WTC11 (cell line): ENCODE results near the gene ZNF500. TPM values are rescaled to one million over a fixed set of nuclear protein-coding genes. Genes with fewer than 3 reads are reported as not detected.

Experiments used
- ATAC-seq: fragments of 200-7000 bp; cut with Tn5 transposase; 2 replicates; pipeline ENCODE4 v1.10.0; 2021; ENCODE audit warnings: mild to moderate bottlenecking, moderate library complexity
- CTCF ChIA-PET: fragments of 300-600 bp; sonication (Branson Sonifier 250); formaldehyde crosslinking; loops from one replicate; lab custom pipeline; 2021; ENCODE audit warnings: antibody characterized with exemption; lab: Charles Lee
- POLR2A ChIA-PET: fragments of 350-600 bp; sonication (Branson Sonifier 250); formaldehyde crosslinking; loops from one replicate; lab custom pipeline; 2021; ENCODE audit warnings: antibody characterized with exemption; lab: Charles Lee
- DNase-seq: peaks from one replicate; pipeline ENCODE4 v3.0.0; 2021; ENCODE audit warnings: low spot score
- H3K27ac Mint-ChIP-seq: 2 replicates; pipeline ENCODE4 v1.8.0; 2021; ENCODE audit warnings: mixed read lengths
- H3K27me3 Mint-ChIP-seq: 2 replicates; pipeline ENCODE4 v1.8.0; 2021; ENCODE audit warnings: low read depth, mild to moderate bottlenecking, moderate library complexity, mixed read lengths
- H3K36me3 Mint-ChIP-seq: 2 replicates; pipeline ENCODE4 v1.8.0; 2021; ENCODE audit warnings: mixed read lengths
- H3K4me1 Mint-ChIP-seq: 2 replicates; pipeline ENCODE4 v1.8.0; 2022; ENCODE audit warnings: mixed read lengths
- H3K4me3 Mint-ChIP-seq: 2 replicates; pipeline ENCODE4 v1.8.0; 2021; ENCODE audit warnings: mild to moderate bottlenecking, moderate library complexity, mixed read lengths
- H3K9me3 Mint-ChIP-seq: 2 replicates; pipeline ENCODE4 v1.8.0; 2021; ENCODE audit warnings: mixed read lengths
- ATF1 ChIP-seq: sonication (generic); formaldehyde crosslinking; IDR thresholded peaks from 2 replicates; pipeline ENCODE4 v1.8.1; 2023; ENCODE audit warnings: mild to moderate bottlenecking, moderate library complexity, missing genetic modification reagents
- CBFB ChIP-seq: sonication (generic); formaldehyde crosslinking; IDR thresholded peaks from 2 replicates; pipeline ENCODE4 v1.8.1; 2022; ENCODE audit warnings: mild to moderate bottlenecking, low read depth, missing genetic modification reagents
- E2F1 ChIP-seq: sonication (generic); formaldehyde crosslinking; IDR thresholded peaks from 2 replicates; pipeline ENCODE4 v1.8.0; 2022; ENCODE audit warnings: mild to moderate bottlenecking, missing genetic modification reagents
- FOXK1 ChIP-seq: sonication (generic); formaldehyde crosslinking; IDR thresholded peaks from 2 replicates; pipeline ENCODE4 v1.8.0; 2022; ENCODE audit warnings: mild to moderate bottlenecking, moderate library complexity, missing genetic modification reagents
- GABPB1 ChIP-seq: sonication (generic); formaldehyde crosslinking; IDR thresholded peaks from 2 replicates; pipeline ENCODE4 v1.8.1; 2023; ENCODE audit warnings: mild to moderate bottlenecking, missing genetic modification reagents
- GTF2I ChIP-seq: fragments of 250-450 bp; sonication (Bioruptor Pico); conservative IDR thresholded peaks from 2 replicates; pipeline ENCODE4 v1.4.0; 2021; ENCODE audit warnings: mild to moderate bottlenecking
- IRF1 ChIP-seq: sonication (generic); formaldehyde crosslinking; IDR thresholded peaks from 2 replicates; pipeline ENCODE4 v1.8.0; 2023; ENCODE audit warnings: missing genetic modification reagents
- NR1H2 ChIP-seq: sonication (generic); formaldehyde crosslinking; IDR thresholded peaks from 2 replicates; pipeline ENCODE4 v1.9.0; 2021; ENCODE audit warnings: mild to moderate bottlenecking, moderate library complexity, missing genetic modification reagents
- PRDM15 ChIP-seq: sonication (generic); formaldehyde crosslinking; IDR thresholded peaks from 2 replicates; pipeline ENCODE4 v1.8.0; 2022; ENCODE audit warnings: missing genetic modification reagents
- PRRX2 ChIP-seq: fragments of 250-450 bp; sonication (Bioruptor Pico); IDR thresholded peaks from 2 replicates; pipeline ENCODE4 v1.8.0; 2021; ENCODE audit warnings: mild to moderate bottlenecking
- SP1 ChIP-seq: sonication (generic); formaldehyde crosslinking; conservative IDR thresholded peaks from 2 replicates; pipeline ENCODE4 v1.8.1; 2022; ENCODE audit warnings: missing genetic modification reagents
- ZNF263 ChIP-seq: sonication (generic); formaldehyde crosslinking; IDR thresholded peaks from 2 replicates; pipeline ENCODE4 v1.8.1; 2022; ENCODE audit warnings: low read depth, mild to moderate bottlenecking, moderate library complexity, missing genetic modification reagents
- total RNA-seq: library from RNA; stranded (reverse); gene quantifications from 3 replicates; pipeline ENCODE4 v1.2.3, GENCODE V29; 2021
- TF ChIP-seq, protein P1 (sequence below): fragments of 250-450 bp; sonication (Bioruptor Pico); IDR thresholded peaks from 2 replicates; pipeline ENCODE4 v1.9.0; 2021; ENCODE audit warnings: mild to moderate bottlenecking
- TF ChIP-seq, protein P2 (sequence below): sonication (generic); formaldehyde crosslinking; IDR thresholded peaks from 2 replicates; pipeline ENCODE4 v1.8.0; 2023; ENCODE audit warnings: mild to moderate bottlenecking, missing genetic modification reagents
- TF ChIP-seq, protein P3 (sequence below): fragments of 250-450 bp; sonication (Bioruptor Pico); IDR thresholded peaks from 2 replicates; pipeline ENCODE4 v1.8.0; 2021; ENCODE audit warnings: mild to moderate bottlenecking
- TF ChIP-seq, protein P4 (sequence below): sonication (generic); formaldehyde crosslinking; IDR thresholded peaks from 2 replicates; pipeline ENCODE4 v1.8.1; 2023; ENCODE audit warnings: mild to moderate bottlenecking, missing genetic modification reagents, borderline replicate concordance
- TF ChIP-seq, protein P5 (sequence below): sonication (generic); formaldehyde crosslinking; IDR thresholded peaks from 2 replicates; pipeline ENCODE4 v1.8.0; 2022; ENCODE audit warnings: mild to moderate bottlenecking, missing genetic modification reagents

The ZNF500 gene
- total RNA-seq, 1 experiment from 2014 or later: 19.9 TPM

DNA sequence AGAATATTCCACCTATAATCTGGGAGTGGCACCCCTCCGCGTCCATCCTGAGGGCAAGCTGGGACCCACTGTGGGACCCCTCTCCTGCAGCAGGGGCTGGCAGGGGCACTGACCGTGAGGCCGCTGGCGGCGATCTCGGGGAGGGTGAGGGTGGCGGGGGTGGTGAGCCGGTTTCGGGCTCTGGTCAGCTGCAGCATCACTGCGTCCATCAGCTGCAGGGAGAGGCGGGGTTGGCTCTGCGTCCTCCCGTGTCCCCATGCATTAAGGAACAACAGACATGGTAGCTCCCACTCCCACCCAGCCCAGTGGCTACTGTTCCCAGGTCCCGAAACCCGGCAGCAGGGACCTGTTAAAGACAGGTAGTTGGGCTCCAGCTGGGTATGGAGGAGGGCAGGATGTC, 31.5 kb upstream of the ZNF500 start:
- TF ChIP-seq E2F1 (CRISPR knock-in tag) (no peak), PRDM15 (CRISPR knock-in tag) (no peak), FOXK1 (CRISPR knock-in tag) (no peak), PRRX2 (no peak), GABPB1 (CRISPR knock-in tag) (no peak), IRF1 (CRISPR knock-in tag) (no peak), NR1H2 (CRISPR knock-in tag) (no peak), SP1 (no peak), ATF1 (CRISPR knock-in tag) (no peak), ZNF263 (CRISPR knock-in tag) (no peak), GTF2I (CRISPR knock-in tag) (no peak), CBFB (no peak)
- TF ChIP-seq, protein P1, sequence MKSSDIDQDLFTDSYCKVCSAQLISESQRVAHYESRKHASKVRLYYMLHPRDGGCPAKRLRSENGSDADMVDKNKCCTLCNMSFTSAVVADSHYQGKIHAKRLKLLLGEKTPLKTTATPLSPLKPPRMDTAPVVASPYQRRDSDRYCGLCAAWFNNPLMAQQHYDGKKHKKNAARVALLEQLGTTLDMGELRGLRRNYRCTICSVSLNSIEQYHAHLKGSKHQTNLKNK (CRISPR knock-in tag): no peak
- TF ChIP-seq, protein P2, sequence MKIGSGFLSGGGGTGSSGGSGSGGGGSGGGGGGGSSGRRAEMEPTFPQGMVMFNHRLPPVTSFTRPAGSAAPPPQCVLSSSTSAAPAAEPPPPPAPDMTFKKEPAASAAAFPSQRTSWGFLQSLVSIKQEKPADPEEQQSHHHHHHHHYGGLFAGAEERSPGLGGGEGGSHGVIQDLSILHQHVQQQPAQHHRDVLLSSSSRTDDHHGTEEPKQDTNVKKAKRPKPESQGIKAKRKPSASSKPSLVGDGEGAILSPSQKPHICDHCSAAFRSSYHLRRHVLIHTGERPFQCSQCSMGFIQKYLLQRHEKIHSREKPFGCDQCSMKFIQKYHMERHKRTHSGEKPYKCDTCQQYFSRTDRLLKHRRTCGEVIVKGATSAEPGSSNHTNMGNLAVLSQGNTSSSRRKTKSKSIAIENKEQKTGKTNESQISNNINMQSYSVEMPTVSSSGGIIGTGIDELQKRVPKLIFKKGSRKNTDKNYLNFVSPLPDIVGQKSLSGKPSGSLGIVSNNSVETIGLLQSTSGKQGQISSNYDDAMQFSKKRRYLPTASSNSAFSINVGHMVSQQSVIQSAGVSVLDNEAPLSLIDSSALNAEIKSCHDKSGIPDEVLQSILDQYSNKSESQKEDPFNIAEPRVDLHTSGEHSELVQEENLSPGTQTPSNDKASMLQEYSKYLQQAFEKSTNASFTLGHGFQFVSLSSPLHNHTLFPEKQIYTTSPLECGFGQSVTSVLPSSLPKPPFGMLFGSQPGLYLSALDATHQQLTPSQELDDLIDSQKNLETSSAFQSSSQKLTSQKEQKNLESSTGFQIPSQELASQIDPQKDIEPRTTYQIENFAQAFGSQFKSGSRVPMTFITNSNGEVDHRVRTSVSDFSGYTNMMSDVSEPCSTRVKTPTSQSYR (CRISPR knock-in tag): no peak
- TF ChIP-seq, protein P3, sequence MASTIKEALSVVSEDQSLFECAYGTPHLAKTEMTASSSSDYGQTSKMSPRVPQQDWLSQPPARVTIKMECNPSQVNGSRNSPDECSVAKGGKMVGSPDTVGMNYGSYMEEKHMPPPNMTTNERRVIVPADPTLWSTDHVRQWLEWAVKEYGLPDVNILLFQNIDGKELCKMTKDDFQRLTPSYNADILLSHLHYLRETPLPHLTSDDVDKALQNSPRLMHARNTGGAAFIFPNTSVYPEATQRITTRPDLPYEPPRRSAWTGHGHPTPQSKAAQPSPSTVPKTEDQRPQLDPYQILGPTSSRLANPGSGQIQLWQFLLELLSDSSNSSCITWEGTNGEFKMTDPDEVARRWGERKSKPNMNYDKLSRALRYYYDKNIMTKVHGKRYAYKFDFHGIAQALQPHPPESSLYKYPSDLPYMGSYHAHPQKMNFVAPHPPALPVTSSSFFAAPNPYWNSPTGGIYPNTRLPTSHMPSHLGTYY (CRISPR knock-in tag): no peak
- TF ChIP-seq, protein P4, sequence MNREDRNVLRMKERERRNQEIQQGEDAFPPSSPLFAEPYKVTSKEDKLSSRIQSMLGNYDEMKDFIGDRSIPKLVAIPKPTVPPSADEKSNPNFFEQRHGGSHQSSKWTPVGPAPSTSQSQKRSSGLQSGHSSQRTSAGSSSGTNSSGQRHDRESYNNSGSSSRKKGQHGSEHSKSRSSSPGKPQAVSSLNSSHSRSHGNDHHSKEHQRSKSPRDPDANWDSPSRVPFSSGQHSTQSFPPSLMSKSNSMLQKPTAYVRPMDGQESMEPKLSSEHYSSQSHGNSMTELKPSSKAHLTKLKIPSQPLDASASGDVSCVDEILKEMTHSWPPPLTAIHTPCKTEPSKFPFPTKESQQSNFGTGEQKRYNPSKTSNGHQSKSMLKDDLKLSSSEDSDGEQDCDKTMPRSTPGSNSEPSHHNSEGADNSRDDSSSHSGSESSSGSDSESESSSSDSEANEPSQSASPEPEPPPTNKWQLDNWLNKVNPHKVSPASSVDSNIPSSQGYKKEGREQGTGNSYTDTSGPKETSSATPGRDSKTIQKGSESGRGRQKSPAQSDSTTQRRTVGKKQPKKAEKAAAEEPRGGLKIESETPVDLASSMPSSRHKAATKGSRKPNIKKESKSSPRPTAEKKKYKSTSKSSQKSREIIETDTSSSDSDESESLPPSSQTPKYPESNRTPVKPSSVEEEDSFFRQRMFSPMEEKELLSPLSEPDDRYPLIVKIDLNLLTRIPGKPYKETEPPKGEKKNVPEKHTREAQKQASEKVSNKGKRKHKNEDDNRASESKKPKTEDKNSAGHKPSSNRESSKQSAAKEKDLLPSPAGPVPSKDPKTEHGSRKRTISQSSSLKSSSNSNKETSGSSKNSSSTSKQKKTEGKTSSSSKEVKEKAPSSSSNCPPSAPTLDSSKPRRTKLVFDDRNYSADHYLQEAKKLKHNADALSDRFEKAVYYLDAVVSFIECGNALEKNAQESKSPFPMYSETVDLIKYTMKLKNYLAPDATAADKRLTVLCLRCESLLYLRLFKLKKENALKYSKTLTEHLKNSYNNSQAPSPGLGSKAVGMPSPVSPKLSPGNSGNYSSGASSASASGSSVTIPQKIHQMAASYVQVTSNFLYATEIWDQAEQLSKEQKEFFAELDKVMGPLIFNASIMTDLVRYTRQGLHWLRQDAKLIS: no peak
- TF ChIP-seq, protein P5, sequence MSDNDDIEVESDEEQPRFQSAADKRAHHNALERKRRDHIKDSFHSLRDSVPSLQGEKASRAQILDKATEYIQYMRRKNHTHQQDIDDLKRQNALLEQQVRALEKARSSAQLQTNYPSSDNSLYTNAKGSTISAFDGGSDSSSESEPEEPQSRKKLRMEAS: no peak
- TF ChIP-seq, all 79 proteins: peak for 0
- Mint-ChIP-seq H3K4me3 (no peak overlapping the region), H3K27me3 (no peaks in the 10 kb centered on the region), H3K27ac (no peak overlapping the region), H3K4me1 (peaks cover 15% of the 10 kb centered on the region), H3K9me3 (no peaks in the 10 kb centered on the region), H3K36me3 (peaks cover 4% of the 10 kb centered on the region; the same call in 1 of the 2 replicates)
- no peak for ATAC-seq
- DNase-seq: no peak
- ChIA-PET POLR2A (no interaction called here), CTCF (no interaction called here)
